Measurements from ENCODE around the gene ARHGAP22. TPM values are rescaled to one million over a fixed set of nuclear protein-coding genes. Genes with fewer than 3 reads are reported as not detected.

Gene ARHGAP22
- polyA plus RNA-seq, 1 of the 3 experiments (the other 2 are of a cell fraction) = 12.4 TPM

GRCh38 chr10:48462482-48463020 is 142.3 kb downstream of the ARHGAP22 start:
- DNase-seq = no peak
- Histone ChIP-seq H3K27ac (ENCODE audit: low read depth in 2 of 2, low read length in 1 of 2) (no peak overlapping the region; a peak in 1 of 4 replicates), H3F3A (replicated peaks; ENCODE audit: insufficient read depth) (no peaks in the 10 kb centered on the region), H2AFZ (ENCODE audit: low read depth) (no peak overlapping the region), H3K9ac (no peak overlapping the region), H3K36me3 (replicated peaks in 1 of 2; ENCODE audit: control insufficient read depth in 1 of 2, insufficient read depth in 2 of 2, low read length in 1 of 2) (peaks cover 0 to 5% of the 10 kb centered on the region in 2 experiments), H3K4me3 (ENCODE audit: low read depth in 2 of 2, low read length in 1 of 2) (no peak overlapping the region), H3K9me3 (no peaks in the 10 kb centered on the region), H3K79me2 (ENCODE audit: insufficient read depth) (peaks cover 25% of the 10 kb centered on the region), H3K4me1 (ENCODE audit: control insufficient read depth in 1 of 2, insufficient read depth in 2 of 2, low read depth in 1 of 2, low read length in 1 of 2) (peaks cover 0 to 46% of the 10 kb centered on the region in 2 experiments; a peak in 1 of 4 replicates), H3K4me2 (no peak overlapping the region), H3K9me2 (no peaks in the 10 kb centered on the region), H3K27me3 (ENCODE audit: insufficient read depth) (no peaks in the 10 kb centered on the region), H4K20me1 (ENCODE audit: insufficient read depth) (peaks cover 21% of the 10 kb centered on the region; the same call in 1 of the 2 replicates)
- WGBS (ENCODE audit: low lambda C conversion rate) = 100% methylated on average over 1 of the region's 5 CpGs
- ChIA-PET CTCF (interaction anchor here (1.3 to 2.9 kb wide), 4 partner anchors 15 to 196 kb away, joined by 3 to 16 read pairs (median 8); no protein-coding TSS in a partner anchor), POLR2A (no interaction called here)
- TF ChIP-seq RCOR1 (IDR thresholded peaks at IDR 0.05; ENCODE audit: low read length) (no peak), USF1 (IDR thresholded peaks at IDR 0.05; ENCODE audit: borderline replicate concordance, low read depth) (no peak), MAX (IDR thresholded peaks at IDR 0.05; ENCODE audit: low read depth) (no peak), EP300 (IDR thresholded peaks at IDR 0.05; ENCODE audit: borderline replicate concordance in 1 of 2, low read depth in 1 of 2, low read length in 1 of 2) (no peak), MXI1 (IDR thresholded peaks at IDR 0.05; ENCODE audit: low read depth, low read length) (no peak), GABPA (IDR thresholded peaks at IDR 0.05; ENCODE audit: low read depth) (no peak), EZH2phosphoT487 (IDR thresholded peaks at IDR 0.05; ENCODE audit: borderline replicate concordance, low read depth) (no peak), RXRA (IDR thresholded peaks at IDR 0.05; ENCODE audit: borderline replicate concordance, low read depth) (no peak), CTCF (IDR thresholded peaks at IDR 0.05) (no peak), CHD2 (IDR thresholded peaks at IDR 0.05; ENCODE audit: low read length, partially characterized antibody) (no peak), TEAD4 (IDR thresholded peaks at IDR 0.05; ENCODE audit: borderline replicate concordance, insufficient read depth) (no peak), PBX3 (IDR thresholded peaks at IDR 0.05) (no peak)
